HG02798 (cell line): ENCODE data around the gene CROCC2.

Source experiments
- ATAC-seq: cut with Tn5 transposase; IDR thresholded peaks from one replicate; pipeline ENCODE4 v1.9.1; 2021; ENCODE audit warnings: mild to moderate bottlenecking; ENCODE audit not compliant: unreplicated experiment, poor library complexity

The CROCC2 gene

DNA sequence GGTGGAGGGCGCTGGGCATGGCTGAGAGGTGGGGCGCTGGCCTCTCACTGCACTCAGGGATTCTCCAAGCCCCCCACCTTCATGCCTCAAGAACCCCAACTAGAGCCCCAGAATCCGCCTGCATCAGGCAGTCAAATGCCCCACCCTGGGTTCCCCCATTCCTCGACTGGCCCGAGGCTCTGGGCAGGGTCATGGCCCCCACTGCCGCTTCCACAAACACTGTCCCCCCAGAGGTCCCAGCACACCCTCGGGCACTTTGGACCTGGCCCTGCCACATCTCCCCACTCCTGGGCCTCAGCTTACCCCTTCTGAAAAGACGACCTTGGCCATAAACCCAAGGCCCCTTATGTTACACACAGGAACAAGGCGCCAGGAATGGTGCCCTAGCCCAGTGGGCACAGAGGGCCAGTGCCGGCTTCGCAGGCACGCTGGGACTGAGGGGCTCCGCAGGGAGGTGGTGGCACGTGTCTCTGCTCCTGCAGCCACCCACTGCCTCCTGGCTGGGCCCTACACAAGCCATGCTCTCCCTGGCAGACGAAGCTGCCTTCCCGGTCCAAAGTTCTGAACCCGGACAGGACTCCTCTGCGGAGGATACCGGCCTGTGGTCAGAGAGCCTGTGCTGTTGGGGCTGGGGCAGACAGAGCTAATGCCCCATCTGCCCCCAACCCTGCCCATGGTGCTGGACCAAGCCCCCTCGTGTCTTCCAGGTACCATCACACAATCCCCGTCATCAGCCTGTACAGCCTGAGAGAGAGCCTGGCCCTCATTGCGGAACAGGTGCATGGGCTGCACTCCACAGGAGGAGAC, 30.7 kb upstream of the CROCC2 start:
- no peak for ATAC-seq

GRCh38 chr2:240876035-240876474, 30.1 kb upstream of the CROCC2 start:
- no peak for ATAC-seq

GRCh38 chr2:240876475-240877251, 29.5 kb upstream of the CROCC2 start:
- ATAC-seq, result no peak

GRCh38 chr2:240877460-240878340, 28.4 kb upstream of the CROCC2 start:
- ATAC-seq, result no peak

DNA sequence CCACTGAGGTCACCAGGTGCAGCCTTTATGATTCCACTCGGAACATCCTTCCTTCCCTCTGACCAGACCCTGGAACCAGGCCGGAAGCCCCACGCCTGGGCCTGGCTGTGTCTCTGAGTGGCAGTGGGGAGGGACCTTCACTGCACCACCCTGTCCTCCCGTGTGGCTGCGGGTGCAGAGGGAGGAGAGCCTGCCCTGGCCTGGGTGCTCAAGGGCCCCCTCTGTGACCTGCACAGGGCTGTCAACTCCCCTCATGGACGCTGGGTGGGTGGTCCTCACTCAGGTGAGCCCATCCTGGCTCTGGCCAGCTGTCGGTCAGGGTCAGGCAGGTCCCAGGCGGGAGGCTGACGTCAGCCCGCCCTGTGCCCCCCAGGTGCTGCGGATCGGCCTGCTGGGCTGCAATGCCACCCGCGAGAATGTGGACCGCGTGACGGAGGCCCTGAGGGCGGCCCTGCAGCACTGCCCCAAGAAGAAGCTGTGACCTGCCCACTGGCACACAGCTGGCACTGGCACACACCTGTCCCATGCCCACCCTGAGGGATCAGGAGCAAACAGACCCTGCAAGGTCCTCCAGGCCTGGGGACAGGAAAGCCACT, 27.7 kb upstream of the CROCC2 start:
- no peak for ATAC-seq

GRCh38 chr2:240879105-240879504, 27.0 kb upstream of the CROCC2 start:
- ATAC-seq, result no peak

GRCh38 chr2:240881913-240882312, 24.2 kb upstream of the CROCC2 start:
- ATAC-seq, result no peak

DNA sequence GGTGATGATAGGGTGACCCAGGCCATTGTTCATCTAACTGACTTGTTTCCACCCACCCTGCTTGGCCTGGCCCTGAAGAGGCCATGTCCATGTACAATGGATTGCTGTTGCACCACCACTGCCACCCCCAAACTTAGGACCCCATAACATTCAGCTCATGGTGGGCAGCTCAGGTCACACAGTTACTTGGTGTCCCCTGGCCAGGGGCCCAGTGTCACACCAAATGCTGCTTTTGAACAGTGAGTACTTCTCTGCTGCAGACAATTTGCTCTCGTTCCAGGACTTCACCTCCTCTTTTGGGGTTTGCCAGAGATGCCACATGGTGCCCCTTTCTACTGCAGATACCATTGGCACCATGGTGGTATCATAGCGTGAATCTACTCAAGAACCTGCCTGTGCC, 21.9 kb upstream of the CROCC2 start:
- ATAC-seq, result no peak

DNA sequence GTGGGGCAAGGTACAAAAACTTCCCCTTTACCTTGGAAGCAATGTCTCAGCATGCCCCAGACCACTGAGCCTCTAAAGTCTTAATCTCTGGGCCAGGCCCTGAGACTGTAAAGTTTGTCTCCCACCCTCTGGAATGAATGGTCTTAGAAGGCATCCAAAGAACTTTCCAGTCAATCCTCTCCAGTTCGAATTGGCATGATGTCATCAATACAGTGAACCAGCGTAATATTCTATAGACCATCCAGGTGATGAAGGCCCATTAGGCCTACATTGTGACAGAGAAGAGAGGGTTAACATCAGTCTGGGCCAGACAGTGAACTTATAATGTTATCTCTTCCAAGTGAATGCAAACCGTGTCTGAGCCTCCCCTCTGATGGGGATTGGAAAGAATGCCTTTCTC, 21.4 kb upstream of the CROCC2 start:
- ATAC-seq, result no peak

GRCh38 chr2:240885566-240885965, 20.6 kb upstream of the CROCC2 start:
- ATAC-seq, result no peak

- ATAC-seq, result no peak
Observed at GRCh38 chr2:240886023-240886565, 20.0 kb upstream of the CROCC2 start.

DNA sequence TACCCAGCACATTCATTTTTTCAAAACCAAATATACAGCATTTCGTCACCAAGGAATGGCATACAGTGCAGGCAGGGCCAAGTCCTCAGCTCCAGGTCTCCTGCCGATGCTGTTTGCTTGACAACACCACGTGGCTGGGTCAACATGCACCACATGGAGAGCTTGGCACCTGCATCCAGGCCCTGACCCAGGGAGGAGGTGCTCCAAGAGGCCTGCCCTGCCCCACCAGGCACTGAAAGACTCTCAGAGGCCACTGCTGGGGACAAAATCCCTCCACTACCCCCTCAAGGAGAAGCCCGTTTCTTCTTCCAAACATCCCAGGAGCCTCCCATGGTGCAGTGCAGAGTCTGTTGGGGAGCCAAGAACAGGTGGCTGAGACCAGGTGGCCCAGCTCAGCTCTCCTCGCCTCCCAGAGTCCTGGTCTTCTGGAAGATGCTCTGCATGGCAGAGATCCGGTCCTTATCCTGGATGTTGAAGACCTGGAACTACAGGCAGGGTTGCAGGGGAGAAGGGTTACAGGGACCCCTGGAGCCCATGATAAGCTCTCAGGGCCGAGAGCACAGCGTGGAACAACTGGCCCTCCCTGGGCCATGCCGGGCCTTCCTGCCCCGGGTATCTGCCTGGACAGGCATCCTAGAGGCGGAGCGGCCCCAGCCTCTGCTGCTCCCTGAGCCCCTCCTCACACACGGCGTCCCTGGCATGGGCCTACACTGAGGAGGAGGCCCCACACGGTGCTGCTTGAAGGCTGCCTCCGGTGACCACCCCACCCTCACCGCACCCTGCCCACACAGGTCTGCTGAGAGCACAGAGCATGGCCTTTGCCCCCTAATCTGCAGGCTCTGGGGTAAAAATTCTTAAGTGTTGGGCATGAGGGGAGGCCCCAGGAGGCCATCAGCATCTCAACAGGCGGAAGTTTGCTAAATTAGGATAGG, 19.2 kb upstream of the CROCC2 start:
- no peak for ATAC-seq

DNA sequence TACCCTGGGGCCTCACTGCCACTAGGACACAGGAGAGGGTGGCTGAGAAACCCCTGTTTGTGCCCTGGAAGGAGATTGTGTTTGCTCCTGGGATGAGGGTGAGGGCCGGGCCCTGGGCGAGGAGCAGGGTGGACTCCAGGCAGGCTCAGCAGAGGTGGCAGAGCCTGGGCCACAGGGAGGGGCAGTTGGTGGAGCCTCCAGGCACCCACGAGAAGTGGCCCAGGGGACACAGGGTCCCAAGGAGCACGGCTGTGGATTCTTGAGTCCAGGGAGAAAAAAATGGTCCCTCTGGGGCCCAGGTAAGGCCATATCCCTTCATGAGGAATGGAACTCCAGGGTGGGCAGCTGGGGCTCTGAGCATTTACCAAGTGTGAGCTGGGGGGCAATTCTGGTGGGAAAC, 18.5 kb upstream of the CROCC2 start:
- no peak for ATAC-seq

DNA sequence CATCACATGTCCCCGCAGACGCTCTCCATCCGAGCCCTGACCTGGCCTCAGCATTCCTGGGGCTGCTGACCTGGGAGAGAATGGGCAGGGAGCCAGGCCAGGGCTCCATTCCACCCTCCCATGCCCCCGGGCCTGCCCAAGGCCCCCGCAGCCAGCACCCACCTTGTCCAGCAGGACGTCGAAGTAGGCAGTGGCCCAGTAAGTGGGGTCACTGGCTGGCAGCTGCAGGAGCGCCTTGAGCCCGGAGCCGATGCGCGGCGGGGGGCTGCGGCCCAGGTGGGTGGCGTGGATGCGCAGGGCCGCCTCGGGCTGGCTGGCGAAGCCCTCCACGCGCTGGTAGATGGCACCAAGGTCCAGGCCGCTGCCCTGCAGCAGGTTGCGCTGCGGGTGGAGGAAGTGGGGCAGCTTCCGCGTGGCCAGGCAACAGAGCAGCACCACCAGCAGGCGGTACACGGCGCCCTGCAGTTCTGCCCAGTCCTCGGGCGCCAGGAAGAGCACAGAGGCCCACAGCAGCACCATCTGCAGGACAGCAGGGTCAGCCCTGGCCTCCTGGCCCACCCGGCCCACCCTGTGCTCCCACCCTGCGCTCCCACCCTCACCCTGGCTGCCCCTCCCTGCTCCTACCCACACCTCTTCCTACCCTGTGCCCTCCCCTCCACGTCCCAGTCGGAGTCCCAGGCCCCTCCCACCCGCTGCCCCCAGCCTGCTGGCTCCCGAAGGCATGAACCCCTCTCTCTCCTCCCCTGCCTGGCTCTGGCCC, 17.8 kb upstream of the CROCC2 start:
- no peak for ATAC-seq

DNA sequence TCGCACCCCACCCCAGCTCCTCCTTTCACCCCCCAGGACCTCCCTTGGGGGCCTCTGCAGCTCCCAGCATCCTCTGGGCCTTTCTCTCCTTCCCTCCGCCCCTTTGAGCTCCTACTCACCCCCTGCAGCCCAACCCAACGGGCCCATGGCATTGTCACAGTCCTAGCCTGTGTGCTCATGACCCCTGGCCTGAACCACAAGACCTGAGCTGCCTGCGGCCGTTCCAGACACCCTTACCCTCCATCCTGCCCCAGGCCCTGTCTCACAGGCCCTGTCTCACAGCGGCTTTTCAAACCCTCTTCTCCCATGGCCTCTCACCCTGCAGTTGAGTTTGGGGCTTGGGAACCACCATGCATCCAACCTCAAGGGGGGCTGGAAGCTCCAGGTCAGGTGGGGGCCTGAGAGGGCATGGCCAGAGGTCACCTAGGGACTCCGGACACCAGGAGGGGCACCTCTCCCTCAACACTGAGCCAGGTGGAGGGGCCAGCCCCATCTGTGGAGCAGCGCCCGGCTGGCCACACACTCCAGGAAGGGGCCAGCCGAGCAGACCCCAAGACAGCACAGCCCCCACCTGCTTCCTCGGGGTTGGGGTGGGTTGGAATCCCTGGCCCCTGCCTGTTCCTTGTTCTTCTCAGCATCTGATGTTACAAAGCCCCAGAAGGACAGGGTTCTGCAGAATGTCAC, 17.1 kb upstream of the CROCC2 start:
- no peak for ATAC-seq

DNA sequence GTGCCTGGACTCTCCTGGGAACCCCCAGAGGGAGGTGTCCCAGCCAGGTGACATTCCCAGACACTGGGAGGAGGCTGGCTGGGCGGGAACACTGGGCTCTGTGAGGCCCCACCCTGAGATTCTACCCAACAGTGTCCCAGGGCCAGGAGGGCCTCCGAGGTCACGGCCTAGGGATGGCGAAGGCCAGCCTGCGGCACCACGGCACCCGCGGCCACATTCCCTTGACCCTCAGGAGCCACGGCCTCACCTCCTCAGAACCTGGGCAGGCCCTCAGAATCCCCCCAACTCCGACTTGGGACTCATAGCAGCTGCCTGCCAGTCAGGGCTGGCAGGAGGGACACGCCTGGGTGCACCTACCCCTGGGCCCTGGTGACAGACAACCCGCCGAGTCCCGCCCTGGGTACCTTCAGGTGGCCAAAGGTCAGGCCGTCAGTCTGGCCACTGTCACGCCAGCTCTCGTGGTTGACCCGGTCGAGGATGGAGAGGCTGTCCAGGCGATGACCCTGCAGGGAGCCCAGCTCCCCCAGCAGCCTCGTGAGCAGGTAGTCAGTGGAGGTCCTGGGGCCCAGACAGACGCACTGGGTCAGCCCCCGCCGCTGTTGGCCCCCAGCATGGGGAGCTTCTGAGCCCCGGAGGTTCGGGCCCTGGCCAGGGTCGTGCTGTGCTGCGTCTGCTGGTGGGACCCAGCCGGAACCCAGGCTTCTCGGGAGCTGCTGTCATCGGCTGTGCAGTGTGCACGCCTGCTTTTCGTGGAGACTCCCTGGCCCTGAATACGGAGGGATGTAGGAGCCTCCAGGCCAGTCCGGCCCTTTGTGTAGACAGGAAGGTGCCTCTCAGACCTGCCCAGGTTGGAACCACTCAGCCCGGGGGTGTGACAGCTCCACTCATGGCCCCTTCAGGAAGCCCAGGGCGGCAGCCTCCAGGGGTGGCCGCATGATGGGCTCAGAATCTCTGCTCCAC, 16.3 kb upstream of the CROCC2 start:
- no peak for ATAC-seq

- no peak for ATAC-seq
Observed at GRCh38 chr2:240890691-240891090, 15.4 kb upstream of the CROCC2 start.
